Kidney epithelial cell (primary cell): ENCODE results near the gene COMMD9. TPM values are rescaled to one million over a fixed set of nuclear protein-coding genes. Genes with fewer than 3 reads are reported as not detected.
A peak's percentile ranks its signal among the peaks of the same experiment; 100 is the strongest.

Source experiments
- DNase-seq: peaks from one replicate; pipeline ENCODE4 v3.0.0-alpha.2; 2010; ENCODE audit warnings: low read depth
- H3K27me3 ChIP-seq: 2 replicates; pipeline ENCODE4 v1.6.0; 2011; ENCODE audit warnings: low read length; ENCODE audit not compliant: control insufficient read depth, insufficient read depth
- H3K36me3 ChIP-seq: 2 replicates; pipeline ENCODE4 v1.5.1; 2011; ENCODE audit warnings: low read length; ENCODE audit not compliant: control insufficient read depth, insufficient read depth
- H3K4me3 ChIP-seq: 2 replicates; pipeline ENCODE4 v1.5.1; 2011; ENCODE audit warnings: low read depth, mild to moderate bottlenecking, control low read depth, low read length
- total RNA-seq: library from RNA; depleted of rRNA; stranded (reverse); fragments of >200 nt; gene quantifications from 2 replicates; pipeline ENCODE4 v1.2.3, GENCODE V29; 2015
- TF ChIP-seq, protein P1 (sequence below): IDR thresholded peaks from 2 replicates; pipeline ENCODE4 v1.5.1; 2011; ENCODE audit warnings: mild to moderate bottlenecking, moderate library complexity, low read length, control low read depth, inconsistent platforms; ENCODE audit not compliant: insufficient read depth, poor library complexity, severe bottlenecking

The COMMD9 gene
- total RNA-seq, 1 donor from 2014 or later: 69.6 TPM

DNA sequence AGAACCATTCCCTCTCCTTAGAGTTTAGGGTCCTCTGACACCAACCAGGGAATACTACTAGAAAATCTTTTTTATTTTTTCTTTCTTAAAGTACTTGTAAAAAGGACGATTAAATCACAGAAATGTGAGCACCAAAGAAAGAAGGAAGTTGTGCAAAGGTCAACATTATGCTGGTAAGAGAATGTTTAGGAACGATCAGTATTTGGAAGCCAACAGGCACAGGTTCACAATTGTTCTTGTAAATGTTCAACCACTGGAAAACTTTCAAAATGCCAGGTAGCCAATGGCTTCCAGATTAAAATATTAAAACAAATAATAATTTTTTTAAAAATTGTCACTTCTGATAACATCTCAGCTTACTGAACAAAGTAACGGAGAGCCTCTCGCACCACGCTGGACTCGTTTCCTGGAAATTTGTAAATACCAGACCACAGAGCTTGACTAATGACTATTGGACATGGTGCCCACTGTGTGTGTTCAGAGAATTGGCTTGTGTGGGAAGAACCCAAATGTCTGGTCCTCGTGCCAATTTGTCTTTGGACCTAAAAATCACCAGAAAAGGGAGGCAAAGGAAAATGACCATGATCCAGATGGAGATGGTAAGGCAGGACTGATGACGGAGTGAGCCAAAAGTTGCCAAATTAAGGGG lies 20.8 kb downstream of the COMMD9 start:
- DNase-seq: no peak
- H3K36me3 ChIP-seq: no peaks in the 10 kb centered on the region
- H3K27me3 ChIP-seq: no peaks in the 10 kb centered on the region
- no peak overlapping the region for H3K4me3 ChIP-seq
- TF ChIP-seq, protein P1, sequence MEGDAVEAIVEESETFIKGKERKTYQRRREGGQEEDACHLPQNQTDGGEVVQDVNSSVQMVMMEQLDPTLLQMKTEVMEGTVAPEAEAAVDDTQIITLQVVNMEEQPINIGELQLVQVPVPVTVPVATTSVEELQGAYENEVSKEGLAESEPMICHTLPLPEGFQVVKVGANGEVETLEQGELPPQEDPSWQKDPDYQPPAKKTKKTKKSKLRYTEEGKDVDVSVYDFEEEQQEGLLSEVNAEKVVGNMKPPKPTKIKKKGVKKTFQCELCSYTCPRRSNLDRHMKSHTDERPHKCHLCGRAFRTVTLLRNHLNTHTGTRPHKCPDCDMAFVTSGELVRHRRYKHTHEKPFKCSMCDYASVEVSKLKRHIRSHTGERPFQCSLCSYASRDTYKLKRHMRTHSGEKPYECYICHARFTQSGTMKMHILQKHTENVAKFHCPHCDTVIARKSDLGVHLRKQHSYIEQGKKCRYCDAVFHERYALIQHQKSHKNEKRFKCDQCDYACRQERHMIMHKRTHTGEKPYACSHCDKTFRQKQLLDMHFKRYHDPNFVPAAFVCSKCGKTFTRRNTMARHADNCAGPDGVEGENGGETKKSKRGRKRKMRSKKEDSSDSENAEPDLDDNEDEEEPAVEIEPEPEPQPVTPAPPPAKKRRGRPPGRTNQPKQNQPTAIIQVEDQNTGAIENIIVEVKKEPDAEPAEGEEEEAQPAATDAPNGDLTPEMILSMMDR: no peak

DNA sequence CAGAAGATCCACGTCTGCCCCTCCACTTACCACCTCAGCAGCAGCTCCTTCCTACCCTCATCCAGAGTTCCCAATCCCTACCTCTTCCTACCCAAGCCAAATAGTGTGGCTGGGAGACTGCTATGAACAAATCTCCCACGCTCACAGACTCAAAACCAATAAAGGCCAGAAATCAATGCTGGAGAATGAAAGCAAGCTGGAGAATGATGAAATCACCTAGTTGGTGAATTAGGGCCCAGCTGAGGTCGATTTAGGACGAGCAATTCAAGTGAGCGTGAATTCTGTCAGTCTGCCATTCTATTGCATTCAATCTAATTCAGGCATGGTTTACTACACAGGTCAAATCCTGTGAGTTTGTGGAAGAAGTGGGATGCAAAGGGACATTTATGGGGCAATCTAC lies 22.5 kb downstream of the COMMD9 start:
- Histone ChIP-seq H3K4me3 (no peak overlapping the region), H3K36me3 (no peaks in the 10 kb centered on the region), H3K27me3 (no peaks in the 10 kb centered on the region)
- TF ChIP-seq, protein P1: no peak
- DNase-seq: no peak

DNA sequence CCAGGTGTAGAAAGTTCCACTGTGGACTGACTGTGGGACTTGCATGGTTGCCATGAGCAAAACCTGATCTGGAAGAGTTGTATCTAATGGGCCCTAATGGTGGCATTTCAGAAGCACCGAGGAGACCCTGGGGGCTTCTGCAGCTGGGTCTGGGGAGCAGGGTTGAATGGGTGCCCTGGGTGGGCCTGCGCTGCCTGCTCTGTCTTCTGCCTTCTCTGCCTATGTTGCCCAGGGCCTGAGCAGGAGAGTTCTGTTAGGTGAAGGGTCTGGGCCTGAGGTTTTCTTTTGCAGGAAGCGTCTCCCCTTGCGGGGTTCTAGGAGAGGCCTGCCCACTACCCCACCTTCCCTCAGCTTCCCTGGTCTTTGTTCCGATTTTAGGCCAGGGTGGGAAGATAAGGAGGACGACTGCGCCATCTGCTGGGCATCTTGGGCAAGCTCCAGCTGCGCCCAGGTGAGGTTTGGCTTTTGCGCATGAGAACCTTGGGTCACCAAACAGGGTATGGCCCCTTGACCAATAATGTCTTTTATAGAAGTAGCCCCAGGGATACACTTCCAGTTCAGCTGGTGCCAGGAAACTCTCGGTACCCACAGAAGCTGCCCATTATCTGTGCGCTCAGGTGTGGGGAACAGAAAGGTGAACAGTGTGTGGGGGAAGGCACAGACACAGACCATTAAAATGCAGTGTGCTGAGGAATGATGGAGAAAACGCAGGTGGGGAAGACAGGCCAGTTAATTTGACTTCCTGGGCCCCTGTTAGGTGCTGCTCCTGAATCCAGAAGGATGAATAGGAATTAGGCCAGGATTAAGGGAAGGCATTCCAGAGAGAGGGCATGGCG lies 23.2 kb downstream of the COMMD9 start:
- H3K27me3 ChIP-seq: no peaks in the 10 kb centered on the region
- TF ChIP-seq, protein P1: peak; percentile 87
- DNase-seq: no peak

DNA sequence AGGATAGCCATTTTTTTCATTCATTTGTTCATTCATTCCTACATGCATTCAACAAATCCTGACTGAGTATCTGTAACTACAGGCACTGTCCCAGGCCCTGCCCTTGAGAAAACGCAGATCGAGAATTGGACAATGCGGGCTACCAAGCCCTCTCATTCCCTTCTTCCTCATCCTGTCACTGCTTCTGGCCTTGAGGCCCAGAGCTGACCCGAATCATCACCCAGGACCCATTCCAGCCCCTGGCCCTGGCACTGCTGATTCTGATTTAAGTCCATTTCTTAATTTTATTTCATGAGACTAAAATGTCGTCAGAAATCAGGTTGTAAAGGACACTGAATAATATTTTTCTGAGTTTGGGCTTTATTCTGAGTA lies 24.3 kb downstream of the COMMD9 start:
- no peak for DNase-seq
- Histone ChIP-seq H3K4me3 (no peak overlapping the region), H3K36me3 (no peaks in the 10 kb centered on the region), H3K27me3 (no peaks in the 10 kb centered on the region)
- TF ChIP-seq, protein P1: no peak

More for the DNA sequence above, 23.2 kb downstream of the COMMD9 start:
- no peaks in the 10 kb centered on the region for H3K36me3 ChIP-seq
- H3K4me3 ChIP-seq: no peak overlapping the region

DNA sequence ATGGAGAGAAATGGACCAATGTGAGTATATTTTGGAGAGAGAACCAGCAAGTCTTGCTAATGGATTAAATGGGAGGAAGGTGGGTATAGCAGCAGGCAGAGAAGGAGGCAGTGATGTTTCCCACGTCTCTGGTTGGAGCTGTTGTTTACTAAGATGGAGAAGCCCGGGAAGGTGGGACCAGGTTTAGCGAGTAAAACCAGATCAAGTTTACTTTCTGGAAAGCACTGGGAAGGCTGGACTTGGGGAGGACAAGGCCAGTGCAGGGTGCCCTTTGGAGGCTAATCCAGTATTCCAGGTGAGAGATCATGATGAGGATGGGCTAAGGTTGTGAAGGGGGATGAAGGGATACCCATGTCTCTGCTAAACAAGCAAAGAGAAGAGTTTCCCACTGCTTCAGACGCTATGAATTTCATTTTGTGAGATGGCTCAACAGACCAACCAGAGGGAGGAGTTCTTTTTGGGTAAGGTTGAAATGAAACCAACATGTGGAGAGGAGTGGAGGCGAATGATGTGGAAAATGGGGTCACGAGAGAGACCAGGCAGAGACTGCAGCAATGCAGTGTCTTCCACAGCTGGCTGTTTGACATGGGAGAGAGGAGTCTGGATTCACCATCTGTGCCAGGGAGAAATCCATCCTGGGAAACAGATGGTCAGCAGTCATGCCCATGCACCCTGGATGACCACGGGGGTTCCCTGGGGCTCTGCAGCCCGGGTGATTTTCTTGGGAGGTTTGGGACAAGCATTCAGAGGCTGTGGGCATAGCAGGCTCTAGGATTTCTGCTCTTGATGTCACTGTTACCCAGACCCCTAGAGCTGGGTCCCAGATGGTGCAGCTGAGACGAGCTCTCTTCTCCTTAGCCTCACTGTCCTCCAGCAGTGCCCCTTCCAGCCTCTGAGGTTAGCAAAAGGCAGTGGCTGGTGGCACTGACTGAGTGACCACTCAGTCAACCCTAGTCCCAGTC lies 24.9 kb downstream of the COMMD9 start:
- TF ChIP-seq, protein P1: no peak
- no peak for DNase-seq

More for the DNA sequence above, 24.9 kb downstream of the COMMD9 start:
- Histone ChIP-seq H3K36me3 (no peaks in the 10 kb centered on the region), H3K4me3 (no peak overlapping the region), H3K27me3 (no peaks in the 10 kb centered on the region)
